Measurements from ENCODE around the gene ATXN1L.

GRCh38 chr16:71863995-71864394 is 18.2 kb downstream of the ATXN1L start:
- TF ChIP-seq CTCF (IDR thresholded peaks at IDR 0.05) (no peak), POLR2A (IDR thresholded peaks at IDR 0.05) (no peak)

Data from upper lobe of left lung (tissue), 4 donors.